Skeletal muscle tissue (tissue), 4 donors: ENCODE measurements around the gene TBCK. TPM values are rescaled to one million over a fixed set of nuclear protein-coding genes. Genes with fewer than 3 reads are reported as not detected.
"Not testable (repeated sequence)": the region's sequence is repeated elsewhere in the genome, so short reads cannot be mapped to it uniquely, and the experiment has no call there.

Experiments
- H3K27ac ChIP-seq: one replicate; pipeline ENCODE4 v1.7.0; 2013; ENCODE audit warnings: mild to moderate bottlenecking, low read depth, low read length, inconsistent platforms
- H3K27me3 ChIP-seq, 3 donors: one replicate each; pipeline ENCODE4 v1.7.0; 2013; ENCODE audit warnings: low read length in 3 of 3; ENCODE audit not compliant: control insufficient read depth in 3 of 3, insufficient read depth in 3 of 3
- H3K36me3 ChIP-seq, 3 donors: one replicate each; pipeline ENCODE4 v1.7.0; 2013; ENCODE audit warnings: low read length in 3 of 3; ENCODE audit not compliant: control insufficient read depth in 3 of 3, insufficient read depth in 3 of 3
- H3K4me1 ChIP-seq, 3 donors: one replicate each; pipeline ENCODE4 v1.7.0; 2013; ENCODE audit warnings: low read length in 3 of 3, mild to moderate bottlenecking in 3 of 3; ENCODE audit not compliant: control insufficient read depth in 3 of 3, insufficient read depth in 3 of 3
- H3K4me3 ChIP-seq, 3 donors: one replicate each; pipeline ENCODE4 v1.7.0; 2013; ENCODE audit warnings: low read length in 3 of 3
- H3K9ac ChIP-seq, 3 donors: one replicate each; pipeline ENCODE4 v1.7.0; 2013; ENCODE audit warnings: low read length in 3 of 3, mild to moderate bottlenecking in 3 of 3, moderate library complexity in 2 of 3, low read depth in 1 of 3
- H3K9me3 ChIP-seq, 3 donors: one replicate each; pipeline ENCODE4 v1.7.0; 2013; ENCODE audit warnings: low read length in 3 of 3; ENCODE audit not compliant: control insufficient read depth in 3 of 3
- total RNA-seq: library from RNA; depleted of rRNA; stranded (reverse); fragments of >200 nt; gene quantifications from one replicate; pipeline ENCODE4 v1.2.3, GENCODE V29; 2014
- donor health status: Osteomylitis.

TBCK gene
- total RNA-seq, 1 donor from 2014 or later, result 55.8 TPM

GRCh38 chr4:106111778-106112469, 204.1 kb downstream of the TBCK start:
- not testable (repeated sequence) for H3K9ac ChIP-seq, H3K4me3 ChIP-seq, H3K9me3 ChIP-seq, H3K4me1 ChIP-seq, H3K27ac ChIP-seq, H3K27me3 ChIP-seq
- peaks cover 20 to 37% (median 25%) of the 10 kb centered on the region in 3 donors for H3K36me3 ChIP-seq

GRCh38 chr4:106109929-106110328, 206.1 kb downstream of the TBCK start:
- H3K27ac ChIP-seq, result no peak overlapping the region
- no peaks in the 10 kb centered on the region for H3K4me1 ChIP-seq
- H3K4me3 ChIP-seq, result no peak overlapping the region
- peaks cover 0 to 9% (median 7%) of the 10 kb centered on the region in 3 donors for H3K9me3 ChIP-seq
- H3K27me3 ChIP-seq, result no peaks in the 10 kb centered on the region
- peaks cover 20 to 29% (median 22%) of the 10 kb centered on the region in 3 donors for H3K36me3 ChIP-seq
- H3K9ac ChIP-seq, result no peak overlapping the region

- Histone ChIP-seq H3K27me3 (no peaks in the 10 kb centered on the region), H3K36me3 (peaks cover 5 to 15% (median 14%) of the 10 kb centered on the region in 3 donors), H3K9me3 (peaks cover 0 to 7% (median 6%) of the 10 kb centered on the region in 3 donors), H3K4me3 (no peak overlapping the region), H3K9ac (no peak overlapping the region), H3K4me1 (no peaks in the 10 kb centered on the region), H3K27ac (no peak overlapping the region)
Measured at GRCh38 chr4:106105697-106106096, 210.3 kb downstream of the TBCK start.

- H3K27ac ChIP-seq, result no peak overlapping the region
- H3K4me3 ChIP-seq, result no peak overlapping the region
- H3K4me1 ChIP-seq, result no peaks in the 10 kb centered on the region
- H3K36me3 ChIP-seq, result peaks cover 0 to 9% (median 7%) of the 10 kb centered on the region in 3 donors
- H3K9ac ChIP-seq, result no peak overlapping the region
- H3K27me3 ChIP-seq, result no peaks in the 10 kb centered on the region
- no peaks in the 10 kb centered on the region for H3K9me3 ChIP-seq
Measured at GRCh38 chr4:106104276-106104675, 211.7 kb downstream of the TBCK start.

GRCh38 chr4:106096454-106096853, 219.6 kb downstream of the TBCK start:
- Histone ChIP-seq H3K27me3 (no peaks in the 10 kb centered on the region), H3K27ac (no peak overlapping the region), H3K9ac (no peak overlapping the region), H3K4me3 (no peak overlapping the region), H3K9me3 (peaks cover 0 to 2% (median 0%) of the 10 kb centered on the region in 3 donors), H3K36me3 (peaks cover 2 to 10% (median 7%) of the 10 kb centered on the region in 3 donors), H3K4me1 (no peaks in the 10 kb centered on the region)

- no peak overlapping the region for H3K4me3 ChIP-seq
- peaks cover 6 to 21% (median 14%) of the 10 kb centered on the region in 3 donors for H3K36me3 ChIP-seq
- H3K9ac ChIP-seq, result no peak overlapping the region
- peaks cover 0 to 5% (median 2%) of the 10 kb centered on the region in 3 donors for H3K9me3 ChIP-seq
- H3K4me1 ChIP-seq, result no peaks in the 10 kb centered on the region
- no peaks in the 10 kb centered on the region for H3K27me3 ChIP-seq
- H3K27ac ChIP-seq, result no peak overlapping the region
Measured at GRCh38 chr4:106095408-106095807, 220.6 kb downstream of the TBCK start.

GRCh38 chr4:106092361-106093040, 223.5 kb downstream of the TBCK start:
- H3K27me3 ChIP-seq, result no peaks in the 10 kb centered on the region
- H3K9me3 ChIP-seq, result peaks cover 5 to 7% (median 5%) of the 10 kb centered on the region in 3 donors
- H3K36me3 ChIP-seq, result peaks cover 17 to 30% (median 30%) of the 10 kb centered on the region in 3 donors
- H3K4me3 ChIP-seq, result no peak overlapping the region
- no peak overlapping the region for H3K27ac ChIP-seq
- H3K4me1 ChIP-seq, result no peaks in the 10 kb centered on the region
- H3K9ac ChIP-seq, result no peak overlapping the region

GRCh38 chr4:106090826-106091225, 225.2 kb downstream of the TBCK start:
- H3K9me3 ChIP-seq, result peaks cover 5 to 7% (median 5%) of the 10 kb centered on the region in 3 donors

GRCh38 chr4:106083065-106083464, 232.9 kb downstream of the TBCK start:
- Histone ChIP-seq H3K36me3 (peaks cover 0 to 14% (median 7%) of the 10 kb centered on the region in 3 donors), H3K9me3 (no peaks in the 10 kb centered on the region), H3K9ac (no peak overlapping the region), H3K27ac (no peak overlapping the region), H3K4me1 (no peaks in the 10 kb centered on the region), H3K27me3 (no peaks in the 10 kb centered on the region), H3K4me3 (no peak overlapping the region)

More at GRCh38 chr4:106090826-106091225, 225.2 kb downstream of the TBCK start:
- no peak overlapping the region for H3K4me3 ChIP-seq
- no peak overlapping the region for H3K27ac ChIP-seq
- H3K27me3 ChIP-seq, result no peaks in the 10 kb centered on the region
- no peak overlapping the region for H3K9ac ChIP-seq
- H3K36me3 ChIP-seq, result peaks cover 15 to 30% (median 30%) of the 10 kb centered on the region in 3 donors
- H3K4me1 ChIP-seq, result no peaks in the 10 kb centered on the region

GRCh38 chr4:106080376-106080775, 235.6 kb downstream of the TBCK start:
- H3K27ac ChIP-seq, result no peak overlapping the region
- no peak overlapping the region for H3K9ac ChIP-seq
- H3K4me1 ChIP-seq, result no peaks in the 10 kb centered on the region
- peaks cover 0 to 17% (median 7%) of the 10 kb centered on the region in 3 donors for H3K36me3 ChIP-seq
- H3K4me3 ChIP-seq, result no peak overlapping the region
- H3K27me3 ChIP-seq, result no peaks in the 10 kb centered on the region
- peaks cover 0 to 4% (median 0%) of the 10 kb centered on the region in 3 donors for H3K9me3 ChIP-seq
